Stomach (tissue), 4 donors: Measurements from ENCODE around the gene WDR48.

ENCODE experiments used
- CTCF ChIP-seq, 7 experiments: fragments of 450-650 bp in 4 of 7; fragments of 200-600 bp in 3 of 7; sonication (generic) in 3 of 7; IDR thresholded peaks; one replicate each; pipeline ENCODE4 v1.5.1; 2016 to 2019; ENCODE audit warnings: antibody characterized with exemption in 7 of 7, control low read depth in 2 of 7, mild to moderate bottlenecking in 1 of 7
- POLR2A ChIP-seq, 4 donors: fragments of 450-650 bp; IDR thresholded peaks; one replicate each; pipeline ENCODE4 v1.6.1; 2016; ENCODE audit warnings: antibody characterized with exemption in 4 of 4, control low read depth in 2 of 4, mild to moderate bottlenecking in 1 of 4, moderate library complexity in 1 of 4
- POLR2AphosphoS5 ChIP-seq, 3 donors: sonication (generic); formaldehyde crosslinking; IDR thresholded peaks; one replicate each; pipeline ENCODE4 v1.6.1; 2016; ENCODE audit warnings: antibody characterized with exemption in 3 of 3

DNA sequence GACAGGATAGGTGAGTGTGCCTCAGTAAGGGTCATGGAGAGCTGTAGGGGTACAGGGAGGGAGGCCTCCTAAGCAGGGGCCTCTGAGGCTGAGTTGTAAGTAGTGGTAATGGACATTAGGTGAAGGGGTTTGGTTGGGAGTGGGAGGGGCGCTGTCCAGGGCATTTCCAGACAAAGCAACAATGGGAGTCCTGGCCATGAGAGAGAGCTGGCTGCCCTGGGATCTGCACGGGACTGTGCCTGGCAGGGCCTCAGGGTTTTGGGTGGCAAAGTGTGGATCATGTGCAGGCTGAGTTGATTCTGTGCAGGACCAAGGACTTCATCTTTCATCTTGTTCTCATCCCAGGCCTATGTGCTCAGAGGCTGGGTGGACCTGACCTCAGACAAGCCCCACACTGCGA is 60.3 kb downstream of the WDR48 start:
- no peak for TF ChIP-seq POLR2A (IDR thresholded peaks at IDR 0.05)
- TF ChIP-seq CTCF (IDR thresholded peaks at IDR 0.05), result no peak
- no peak for TF ChIP-seq POLR2AphosphoS5 (IDR thresholded peaks at IDR 0.05)
